BE2C (cell line): ENCODE data around the gene OR51T1.

Experiments used
- DNase-seq: peaks from one replicate; pipeline ENCODE4 v3.0.0-alpha.2; 2020
- H3K27me3 ChIP-seq: fragments of 250-450 bp; sonication (Bioruptor Pico); 2 replicates; pipeline ENCODE4 v1.5.1; 2020; ENCODE audit warnings: mild to moderate bottlenecking
- H3K36me3 ChIP-seq: fragments of 250-450 bp; sonication (Bioruptor Pico); 2 replicates; pipeline ENCODE4 v1.5.1; 2020; ENCODE audit warnings: mild to moderate bottlenecking
- H3K4me1 ChIP-seq: fragments of 250-450 bp; sonication (Bioruptor Pico); 2 replicates; pipeline ENCODE4 v1.5.1; 2020
- H3K4me3 ChIP-seq: 2 replicates; pipeline ENCODE4 v1.5.1; 2011; ENCODE audit warnings: low read depth, low read length
- H3K9me3 ChIP-seq: fragments of 250-450 bp; sonication (Bioruptor Pico); 2 replicates; pipeline ENCODE4 v1.5.1; 2020
- TF ChIP-seq, protein P1 (sequence below): IDR thresholded peaks from 2 replicates; pipeline ENCODE4 v1.5.1; 2012; ENCODE audit warnings: mild to moderate bottlenecking, low read depth, low read length

The OR51T1 gene

DNA sequence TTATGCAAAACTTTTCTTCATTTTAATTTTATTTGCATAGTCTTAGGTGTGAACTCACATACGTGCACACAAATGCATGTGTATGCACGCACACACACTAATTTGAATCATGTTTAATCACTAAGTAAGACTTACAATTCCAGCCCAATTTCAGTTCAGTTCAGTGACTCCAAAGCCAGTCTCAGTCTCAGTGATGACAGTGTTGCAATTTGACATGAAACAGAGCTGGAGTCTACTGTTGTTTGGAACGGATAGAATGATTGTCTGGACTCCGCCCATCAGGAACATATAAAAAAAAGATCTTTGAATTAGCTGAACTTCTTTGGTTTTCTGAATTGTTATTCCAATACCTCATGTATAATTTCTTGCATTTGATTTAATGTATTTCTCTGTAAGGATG is 17.8 kb upstream of the OR51T1 start:
- Histone ChIP-seq H3K4me1 (no peaks in the 10 kb centered on the region), H3K27me3 (no peaks in the 10 kb centered on the region), H3K9me3 (no peaks in the 10 kb centered on the region), H3K4me3 (no peak overlapping the region), H3K36me3 (no peaks in the 10 kb centered on the region)
- TF ChIP-seq, protein P1, sequence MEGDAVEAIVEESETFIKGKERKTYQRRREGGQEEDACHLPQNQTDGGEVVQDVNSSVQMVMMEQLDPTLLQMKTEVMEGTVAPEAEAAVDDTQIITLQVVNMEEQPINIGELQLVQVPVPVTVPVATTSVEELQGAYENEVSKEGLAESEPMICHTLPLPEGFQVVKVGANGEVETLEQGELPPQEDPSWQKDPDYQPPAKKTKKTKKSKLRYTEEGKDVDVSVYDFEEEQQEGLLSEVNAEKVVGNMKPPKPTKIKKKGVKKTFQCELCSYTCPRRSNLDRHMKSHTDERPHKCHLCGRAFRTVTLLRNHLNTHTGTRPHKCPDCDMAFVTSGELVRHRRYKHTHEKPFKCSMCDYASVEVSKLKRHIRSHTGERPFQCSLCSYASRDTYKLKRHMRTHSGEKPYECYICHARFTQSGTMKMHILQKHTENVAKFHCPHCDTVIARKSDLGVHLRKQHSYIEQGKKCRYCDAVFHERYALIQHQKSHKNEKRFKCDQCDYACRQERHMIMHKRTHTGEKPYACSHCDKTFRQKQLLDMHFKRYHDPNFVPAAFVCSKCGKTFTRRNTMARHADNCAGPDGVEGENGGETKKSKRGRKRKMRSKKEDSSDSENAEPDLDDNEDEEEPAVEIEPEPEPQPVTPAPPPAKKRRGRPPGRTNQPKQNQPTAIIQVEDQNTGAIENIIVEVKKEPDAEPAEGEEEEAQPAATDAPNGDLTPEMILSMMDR: no peak
- DNase-seq: no peak

DNA sequence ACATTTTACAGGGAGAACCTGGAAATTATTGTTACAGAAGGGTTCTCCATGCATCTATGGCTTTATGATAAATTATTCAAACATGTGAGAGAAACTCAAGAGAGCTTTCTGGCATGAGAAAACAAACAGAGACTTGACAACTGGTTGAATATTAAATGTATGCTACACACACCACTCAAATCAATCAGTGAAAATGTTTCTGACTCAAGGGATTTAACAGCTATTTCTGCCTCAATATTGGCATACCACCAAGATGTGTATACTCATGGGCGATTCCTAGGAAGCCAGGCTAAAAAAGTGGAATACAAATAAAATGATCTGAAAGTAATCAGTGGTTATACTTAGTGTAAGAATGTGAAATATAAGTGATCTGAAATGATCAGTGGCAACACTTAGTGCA is 15.8 kb upstream of the OR51T1 start:
- DNase-seq: no peak
- no peaks in the 10 kb centered on the region for H3K4me1 ChIP-seq
- TF ChIP-seq, protein P1: no peak
- no peaks in the 10 kb centered on the region for H3K9me3 ChIP-seq
- no peaks in the 10 kb centered on the region for H3K36me3 ChIP-seq
- no peaks in the 10 kb centered on the region for H3K27me3 ChIP-seq
- H3K4me3 ChIP-seq: no peak overlapping the region

DNA sequence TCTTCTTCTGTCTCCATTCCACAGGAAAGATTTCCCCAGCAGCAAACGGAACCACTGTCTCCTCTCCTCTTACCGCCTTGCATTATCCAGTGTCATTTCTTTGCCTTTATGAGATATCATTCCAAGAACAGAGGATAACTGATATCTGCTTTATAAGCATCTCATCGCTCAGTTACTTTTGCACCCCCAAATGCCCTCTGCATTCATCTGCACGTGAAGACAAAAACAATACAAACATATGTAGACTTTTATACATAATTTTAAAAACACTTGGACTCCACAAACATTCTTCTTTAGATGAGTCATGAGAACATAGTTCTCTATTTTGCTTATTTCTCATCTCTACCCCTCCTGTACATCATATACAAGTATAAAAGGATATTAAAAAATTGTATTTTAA is 512 bp upstream of the OR51T1 start:
- H3K36me3 ChIP-seq: no peaks in the 10 kb centered on the region
- H3K27me3 ChIP-seq: no peaks in the 10 kb centered on the region
- no peak for DNase-seq
- H3K9me3 ChIP-seq: no peaks in the 10 kb centered on the region
- H3K4me3 ChIP-seq: no peak overlapping the region
- no peaks in the 10 kb centered on the region for H3K4me1 ChIP-seq
- TF ChIP-seq, protein P1: no peak

DNA sequence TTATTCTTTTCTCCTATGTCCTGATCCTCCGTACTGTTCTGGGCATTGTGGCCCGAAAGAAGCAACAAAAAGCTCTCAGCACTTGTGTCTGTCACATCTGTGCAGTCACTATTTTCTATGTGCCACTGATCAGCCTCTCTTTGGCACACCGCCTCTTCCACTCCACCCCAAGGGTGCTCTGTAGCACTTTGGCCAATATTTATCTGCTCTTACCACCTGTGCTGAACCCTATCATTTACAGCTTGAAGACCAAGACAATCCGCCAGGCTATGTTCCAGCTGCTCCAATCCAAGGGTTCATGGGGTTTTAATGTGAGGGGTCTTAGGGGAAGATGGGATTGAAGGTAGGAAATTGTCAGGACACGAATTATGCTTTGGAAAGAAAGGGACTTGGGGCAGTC is 843 bp downstream of the OR51T1 start:
- H3K9me3 ChIP-seq: no peaks in the 10 kb centered on the region
- DNase-seq: no peak
- H3K36me3 ChIP-seq: no peaks in the 10 kb centered on the region
- H3K27me3 ChIP-seq: no peaks in the 10 kb centered on the region
- H3K4me1 ChIP-seq: no peaks in the 10 kb centered on the region
- no peak overlapping the region for H3K4me3 ChIP-seq
- TF ChIP-seq, protein P1: no peak

DNA sequence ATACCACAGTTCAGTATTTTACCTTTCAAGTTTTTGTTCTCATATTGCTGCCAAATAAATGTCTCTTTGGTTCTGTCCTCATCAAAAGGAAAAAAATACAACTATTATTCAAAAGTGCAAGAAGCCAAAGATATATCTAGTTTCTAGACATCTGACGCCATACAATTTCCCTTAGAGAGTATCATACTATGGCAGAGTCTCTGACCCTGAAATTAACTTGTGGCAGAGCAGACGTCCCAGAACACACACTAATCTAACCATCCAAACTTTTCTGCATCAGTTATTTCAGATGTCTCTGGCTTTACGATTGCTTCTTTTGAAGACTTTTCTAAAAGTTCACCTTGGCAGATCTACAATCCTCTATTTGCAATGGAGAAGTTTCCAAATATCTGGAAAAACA is 2.7 kb downstream of the OR51T1 start:
- no peak for DNase-seq
- no peak overlapping the region for H3K4me3 ChIP-seq

DNA sequence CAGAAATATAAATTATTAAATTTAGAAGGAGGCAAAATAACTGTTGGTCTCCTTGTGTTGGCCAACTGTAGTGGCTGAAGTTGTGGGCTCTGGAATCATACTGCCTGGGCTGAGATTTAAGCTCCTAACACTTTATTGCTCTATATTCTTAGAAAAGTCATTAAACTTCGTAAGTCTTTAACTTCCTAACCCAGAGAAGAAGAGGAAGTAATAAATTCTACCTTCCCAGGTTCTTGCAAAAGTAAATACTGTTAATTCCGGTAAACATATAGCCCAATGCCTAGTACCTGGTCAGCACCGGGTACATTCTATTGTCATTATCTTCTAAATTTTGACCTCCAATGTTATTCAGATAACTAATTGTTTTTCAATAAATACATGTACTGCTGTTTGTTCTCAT is 4.5 kb downstream of the OR51T1 start:
- Histone ChIP-seq H3K4me1 (no peaks in the 10 kb centered on the region), H3K36me3 (no peaks in the 10 kb centered on the region), H3K4me3 (no peak overlapping the region), H3K9me3 (no peaks in the 10 kb centered on the region), H3K27me3 (no peaks in the 10 kb centered on the region)
- TF ChIP-seq, protein P1: no peak
- DNase-seq: no peak

More for the DNA sequence above, 2.7 kb downstream of the OR51T1 start:
- Histone ChIP-seq H3K27me3 (no peaks in the 10 kb centered on the region), H3K9me3 (no peaks in the 10 kb centered on the region), H3K4me1 (no peaks in the 10 kb centered on the region), H3K36me3 (no peaks in the 10 kb centered on the region)
- TF ChIP-seq, protein P1: no peak
